A549 treated with Mapracorat at 1 μM for 4 hours (cell line): ENCODE results near the gene ZNF292. TPM values are rescaled to one million over a fixed set of nuclear protein-coding genes. Genes with fewer than 3 reads are reported as not detected.

ENCODE experiments used
- total RNA-seq: library from RNA; stranded (reverse); fragments of 200-300 nt; extraction: Qiagen RNA extraction; gene quantifications from 5 replicates; pipeline ENCODE4 v1.2.3, GENCODE V29; 2022

ZNF292 gene
- total RNA-seq = 2.1 to 4.0 TPM (median 3.1 TPM) in 5 replicates

GRCh38 chr6:87154993-87155841 lies at the start of gene ZNF292:
Gene ZNF292 (plus strand): TSS chr6:87155565. CDS start chr6:87155592, 27 bp downstream.

Other genes with a start within 250 kb of the ZNF292 start
- gene HTR1E, start 218.0 kb upstream of the ZNF292 start, total RNA-seq = not detected in 5 replicates
- gene CGA, start 60.5 kb upstream of the ZNF292 start, total RNA-seq = 0.19 to 0.43 TPM (median 0.29 TPM) in 5 replicates
- 2.2 to 3.6 TPM (median 3.2 TPM) in 5 replicates for gene SMIM8, start 167.0 kb downstream of the ZNF292 start, total RNA-seq
- not detected in 5 replicates for gene GJB7, start 173.7 kb downstream of the ZNF292 start, total RNA-seq
- gene C6orf163, start 189.2 kb downstream of the ZNF292 start, total RNA-seq = 0.18 to 0.46 TPM (median 0.24 TPM) in 3 of 5 replicates, not detected in the others